Endodermal cell (in vitro differentiated cells): ENCODE measurements around the gene MBNL3. TPM values are rescaled to one million over a fixed set of nuclear protein-coding genes. Genes with fewer than 3 reads are reported as not detected.

ENCODE experiments used
- DNase-seq: peaks from one replicate; pipeline ENCODE4 v3.0.0-alpha.2; 2017
- H3K27ac ChIP-seq: 2 replicates; pipeline ENCODE4 v1.5.1; 2013; ENCODE audit warnings: mild to moderate bottlenecking, low read depth, low read length, moderate library complexity
- H3K27me3 ChIP-seq: 2 replicates; pipeline ENCODE4 v1.6.1; 2013; ENCODE audit warnings: mild to moderate bottlenecking, low read length, moderate library complexity; ENCODE audit not compliant: insufficient read depth, control insufficient read depth, poor library complexity, severe bottlenecking
- H3K36me3 ChIP-seq: 2 replicates; pipeline ENCODE4 v1.7.0; 2013; ENCODE audit warnings: mild to moderate bottlenecking, low read length, moderate library complexity; ENCODE audit not compliant: control insufficient read depth, insufficient read depth
- H3K4me1 ChIP-seq: one replicate; pipeline ENCODE4 v1.7.0; 2013; ENCODE audit warnings: low read length; ENCODE audit not compliant: control insufficient read depth, insufficient read depth
- H3K4me3 ChIP-seq: 2 replicates; pipeline ENCODE4 v1.5.1; 2013; ENCODE audit warnings: mild to moderate bottlenecking, low read length, moderate library complexity
- H3K9ac ChIP-seq: 2 replicates; pipeline ENCODE4 v1.6.1; 2013; ENCODE audit warnings: mild to moderate bottlenecking, low read length, moderate library complexity; ENCODE audit not compliant: poor library complexity, severe bottlenecking; ENCODE audit errors: extremely low read depth
- H3K9me3 ChIP-seq: 2 replicates; pipeline ENCODE4 v1.6.1; 2013; ENCODE audit warnings: mild to moderate bottlenecking, low read length, moderate library complexity; ENCODE audit not compliant: control insufficient read depth
- H3K27ac Mint-ChIP-seq: 2 replicates; pipeline ENCODE4 v1.8.0; 2020; ENCODE audit warnings: mixed read lengths
- H3K27me3 Mint-ChIP-seq: 2 replicates; pipeline ENCODE4 v1.8.0; 2021; ENCODE audit warnings: mild to moderate bottlenecking, mixed read lengths; ENCODE audit not compliant: insufficient read depth
- H3K36me3 Mint-ChIP-seq: 2 replicates; pipeline ENCODE4 v1.8.0; 2020; ENCODE audit warnings: low read depth, mixed read lengths
- H3K4me1 Mint-ChIP-seq: 2 replicates; pipeline ENCODE4 v1.8.0; 2020; ENCODE audit warnings: mixed read lengths
- H3K4me3 Mint-ChIP-seq: 2 replicates; pipeline ENCODE4 v1.8.0; 2020; ENCODE audit warnings: mild to moderate bottlenecking, moderate library complexity, mixed read lengths
- H3K9me3 Mint-ChIP-seq: 2 replicates; pipeline ENCODE4 v1.8.0; 2020; ENCODE audit warnings: mild to moderate bottlenecking, mixed read lengths
- WGBS, 2 experiments: methylation state at CpG; one replicate each; pipeline versions ENCODE4 v1.1.5 to v1.1.7; 2013; ENCODE audit warnings: missing lambda C conversion rate in 2 of 2, mixed read lengths in 1 of 2; ENCODE audit not compliant: insufficient coverage in 1 of 2, insufficient read length in 1 of 2; 5-methylcytosine and 5-hydroxymethylcytosine counted together
- total RNA-seq, 2 donors: library from RNA; stranded (reverse); fragmentation: NEBNext Ultra II Directional in 1 of 2; extraction: Animal tissue kit (Norgen Biotek cat#: 25700) in 1 of 2; gene quantifications; 2 replicates in 1 of 2; 3 replicates in 1 of 2; pipeline ENCODE4 v1.2.1, GENCODE V29; 2021
- TF ChIP-seq, protein P1 (sequence below): fragments of 200-600 bp; sonication (generic); conservative IDR thresholded peaks from 2 replicates; pipeline ENCODE4 v1.5.0; 2021; ENCODE audit warnings: antibody characterized with exemption, mild to moderate bottlenecking

The MBNL3 gene
- total RNA-seq, 2 donors from 2014 or later: 17.0 to 33.4 TPM

- peaks cover 10% of the 10 kb centered on the region for H3K4me1 Mint-ChIP-seq
- no peak overlapping the region for H3K4me3 Mint-ChIP-seq
- Histone ChIP-seq H3K27me3 (no peaks in the 10 kb centered on the region), H3K9me3 (no peaks in the 10 kb centered on the region), H3K4me1 (no peaks in the 10 kb centered on the region), H3K9ac (no peak overlapping the region), H3K4me3 (no peak overlapping the region), H3K36me3 (no peaks in the 10 kb centered on the region), H3K27ac (no peak overlapping the region)
- H3K36me3 Mint-ChIP-seq: no peaks in the 10 kb centered on the region
- no peak for DNase-seq
- no peaks in the 10 kb centered on the region for H3K9me3 Mint-ChIP-seq
- H3K27me3 Mint-ChIP-seq: no peaks in the 10 kb centered on the region
- TF ChIP-seq, protein P1, sequence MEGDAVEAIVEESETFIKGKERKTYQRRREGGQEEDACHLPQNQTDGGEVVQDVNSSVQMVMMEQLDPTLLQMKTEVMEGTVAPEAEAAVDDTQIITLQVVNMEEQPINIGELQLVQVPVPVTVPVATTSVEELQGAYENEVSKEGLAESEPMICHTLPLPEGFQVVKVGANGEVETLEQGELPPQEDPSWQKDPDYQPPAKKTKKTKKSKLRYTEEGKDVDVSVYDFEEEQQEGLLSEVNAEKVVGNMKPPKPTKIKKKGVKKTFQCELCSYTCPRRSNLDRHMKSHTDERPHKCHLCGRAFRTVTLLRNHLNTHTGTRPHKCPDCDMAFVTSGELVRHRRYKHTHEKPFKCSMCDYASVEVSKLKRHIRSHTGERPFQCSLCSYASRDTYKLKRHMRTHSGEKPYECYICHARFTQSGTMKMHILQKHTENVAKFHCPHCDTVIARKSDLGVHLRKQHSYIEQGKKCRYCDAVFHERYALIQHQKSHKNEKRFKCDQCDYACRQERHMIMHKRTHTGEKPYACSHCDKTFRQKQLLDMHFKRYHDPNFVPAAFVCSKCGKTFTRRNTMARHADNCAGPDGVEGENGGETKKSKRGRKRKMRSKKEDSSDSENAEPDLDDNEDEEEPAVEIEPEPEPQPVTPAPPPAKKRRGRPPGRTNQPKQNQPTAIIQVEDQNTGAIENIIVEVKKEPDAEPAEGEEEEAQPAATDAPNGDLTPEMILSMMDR: no peak
- H3K27ac Mint-ChIP-seq: no peak overlapping the region
- WGBS, 2 experiments: 88% methylated on average over 1 of the region's 1 CpG; no CpG with 5 or more reads in 1 of the 2 experiments
Observed at GRCh38 chrX:132426695-132427281, 62.0 kb downstream of the MBNL3 start.

DNA sequence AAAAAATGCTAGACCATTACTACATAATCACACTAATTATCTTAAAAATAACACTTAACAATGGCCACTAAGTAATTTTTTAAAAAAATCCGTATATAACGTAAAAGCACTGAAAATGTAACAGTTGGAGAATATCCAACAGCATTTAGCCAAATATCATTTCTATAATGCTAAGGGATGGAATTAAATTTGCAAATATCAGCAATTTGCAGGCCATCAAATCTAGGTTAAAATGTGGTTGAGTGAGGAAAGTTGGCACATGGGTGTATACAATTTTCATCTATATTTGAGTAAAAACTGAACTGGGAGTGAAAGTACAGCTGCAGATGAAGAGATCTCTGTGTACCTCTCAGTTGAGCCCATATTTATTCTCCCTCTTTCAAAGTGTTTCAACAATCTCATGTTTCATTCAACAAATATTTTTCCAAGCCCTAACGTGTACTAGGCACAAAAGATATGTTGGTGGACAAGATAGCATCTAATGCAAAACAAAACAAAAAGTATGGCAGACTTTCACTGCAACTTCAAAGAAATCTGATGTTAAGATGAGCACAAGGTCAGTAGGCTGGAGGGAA, 63.0 kb downstream of the MBNL3 start:
- no peaks in the 10 kb centered on the region for H3K36me3 Mint-ChIP-seq

DNA sequence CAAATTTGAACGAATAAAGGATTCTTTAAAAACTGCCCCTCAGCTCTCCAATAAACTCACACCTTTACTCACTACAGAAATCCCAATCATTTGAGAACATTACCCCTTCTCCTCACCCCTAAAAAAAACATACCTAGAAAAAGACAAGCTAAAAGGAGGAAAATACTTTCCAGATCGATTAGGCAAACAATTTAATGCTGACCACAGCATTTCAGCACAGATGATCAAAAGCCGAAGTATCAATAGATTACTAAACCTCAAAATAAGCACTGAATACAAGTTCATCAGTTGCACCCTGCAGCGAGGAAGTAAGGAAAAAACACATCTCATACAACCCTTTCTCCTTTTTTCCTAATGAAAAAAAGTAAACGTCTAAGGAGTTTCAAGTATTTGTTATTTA, 65.5 kb downstream of the MBNL3 start:
- Mint-ChIP-seq H3K4me3 (no peak overlapping the region), H3K36me3 (no peaks in the 10 kb centered on the region), H3K4me1 (peaks cover 10% of the 10 kb centered on the region), H3K27me3 (no peaks in the 10 kb centered on the region), H3K27ac (no peak overlapping the region), H3K9me3 (no peaks in the 10 kb centered on the region)
- DNase-seq: no peak
- H3K27ac ChIP-seq: no peak overlapping the region
- 87% methylated on average over 5 of the region's 5 CpGs; no CpG with 5 or more reads in 1 of the 2 experiments for WGBS, 2 experiments
- no peaks in the 10 kb centered on the region for H3K9me3 ChIP-seq
- no peaks in the 10 kb centered on the region for H3K4me1 ChIP-seq
- no peak overlapping the region for H3K4me3 ChIP-seq
- H3K9ac ChIP-seq: no peak overlapping the region
- H3K36me3 ChIP-seq: no peaks in the 10 kb centered on the region
- TF ChIP-seq, protein P1: no peak
- H3K27me3 ChIP-seq: no peaks in the 10 kb centered on the region

More for the DNA sequence above, 63.0 kb downstream of the MBNL3 start:
- Histone ChIP-seq H3K9me3 (no peaks in the 10 kb centered on the region), H3K9ac (no peak overlapping the region), H3K4me1 (no peaks in the 10 kb centered on the region), H3K27ac (no peak overlapping the region), H3K27me3 (no peaks in the 10 kb centered on the region), H3K36me3 (no peaks in the 10 kb centered on the region), H3K4me3 (no peak overlapping the region)
- Mint-ChIP-seq H3K4me3 (no peak overlapping the region), H3K9me3 (no peaks in the 10 kb centered on the region), H3K27me3 (no peaks in the 10 kb centered on the region), H3K27ac (no peak overlapping the region), H3K4me1 (peaks cover 10% of the 10 kb centered on the region)
- 80 to 90% methylated on average over 1 to 3 of the region's 3 CpGs for WGBS, 2 experiments
- DNase-seq: no peak
- TF ChIP-seq, protein P1: no peak
